Measurements from ENCODE around the gene DTX3L. TPM values are rescaled to one million over a fixed set of nuclear protein-coding genes. Genes with fewer than 3 reads are reported as not detected.

The DTX3L gene
- total and polyA plus RNA-seq, 10 of the 15 experiments (the other 5 are each of a cell fraction or from before 2014, with no cell fraction given): 9.9 to 41.4 (median 21.7) TPM

DNA sequence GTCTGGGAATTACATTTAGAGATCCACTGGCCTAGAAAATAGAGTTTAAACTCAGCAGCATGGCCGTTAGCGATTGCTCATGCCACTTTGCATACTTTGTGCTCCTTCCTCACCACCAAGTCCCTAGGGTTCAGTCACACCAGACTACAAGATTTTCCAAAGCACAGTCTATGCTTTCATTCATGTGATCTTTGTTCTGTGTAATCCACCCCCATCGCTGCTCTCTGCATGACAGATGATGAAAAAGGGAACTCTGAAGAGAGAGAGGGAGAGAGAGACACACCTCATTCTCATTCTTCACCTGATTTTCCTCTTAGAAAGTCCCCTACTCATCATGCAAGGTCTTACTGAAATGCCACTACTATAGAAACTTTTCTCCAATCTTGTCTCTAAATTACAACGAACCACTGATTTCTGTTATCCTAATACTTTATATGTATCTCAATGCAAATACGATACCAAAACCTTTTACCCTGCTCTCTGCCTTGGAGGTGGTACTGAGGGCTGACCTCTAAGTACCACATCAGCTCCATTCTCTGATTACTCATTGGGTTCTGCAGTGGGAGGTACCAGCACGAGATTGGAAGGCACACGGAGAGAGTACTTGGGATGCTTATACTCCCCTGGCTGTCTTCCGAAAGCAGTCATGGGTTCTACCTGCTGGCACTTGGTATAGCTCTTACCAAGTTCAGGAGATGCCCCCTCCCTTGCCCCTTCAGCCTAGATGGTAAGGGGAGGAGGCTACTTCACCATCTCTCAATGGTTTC is 12.2 kb downstream of the DTX3L start (continued):
- TF ChIP-seq, protein P1, sequence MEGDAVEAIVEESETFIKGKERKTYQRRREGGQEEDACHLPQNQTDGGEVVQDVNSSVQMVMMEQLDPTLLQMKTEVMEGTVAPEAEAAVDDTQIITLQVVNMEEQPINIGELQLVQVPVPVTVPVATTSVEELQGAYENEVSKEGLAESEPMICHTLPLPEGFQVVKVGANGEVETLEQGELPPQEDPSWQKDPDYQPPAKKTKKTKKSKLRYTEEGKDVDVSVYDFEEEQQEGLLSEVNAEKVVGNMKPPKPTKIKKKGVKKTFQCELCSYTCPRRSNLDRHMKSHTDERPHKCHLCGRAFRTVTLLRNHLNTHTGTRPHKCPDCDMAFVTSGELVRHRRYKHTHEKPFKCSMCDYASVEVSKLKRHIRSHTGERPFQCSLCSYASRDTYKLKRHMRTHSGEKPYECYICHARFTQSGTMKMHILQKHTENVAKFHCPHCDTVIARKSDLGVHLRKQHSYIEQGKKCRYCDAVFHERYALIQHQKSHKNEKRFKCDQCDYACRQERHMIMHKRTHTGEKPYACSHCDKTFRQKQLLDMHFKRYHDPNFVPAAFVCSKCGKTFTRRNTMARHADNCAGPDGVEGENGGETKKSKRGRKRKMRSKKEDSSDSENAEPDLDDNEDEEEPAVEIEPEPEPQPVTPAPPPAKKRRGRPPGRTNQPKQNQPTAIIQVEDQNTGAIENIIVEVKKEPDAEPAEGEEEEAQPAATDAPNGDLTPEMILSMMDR (IDR thresholded peaks at IDR 0.05 in 2 of 3, conservative IDR thresholded peaks at IDR 0.05 in 1 of 3; ENCODE audit: control insufficient read depth in 2 of 3, extremely low read depth in 1 of 3, insufficient read depth in 1 of 3, low read depth in 3 of 3, low read length in 3 of 3): no peak
- TF ChIP-seq MTA3 (IDR thresholded peaks at IDR 0.05; ENCODE audit: borderline replicate concordance, low read length): peak; percentile 92; the same call in 1 of the 2 replicates
- TF ChIP-seq, protein P2, sequence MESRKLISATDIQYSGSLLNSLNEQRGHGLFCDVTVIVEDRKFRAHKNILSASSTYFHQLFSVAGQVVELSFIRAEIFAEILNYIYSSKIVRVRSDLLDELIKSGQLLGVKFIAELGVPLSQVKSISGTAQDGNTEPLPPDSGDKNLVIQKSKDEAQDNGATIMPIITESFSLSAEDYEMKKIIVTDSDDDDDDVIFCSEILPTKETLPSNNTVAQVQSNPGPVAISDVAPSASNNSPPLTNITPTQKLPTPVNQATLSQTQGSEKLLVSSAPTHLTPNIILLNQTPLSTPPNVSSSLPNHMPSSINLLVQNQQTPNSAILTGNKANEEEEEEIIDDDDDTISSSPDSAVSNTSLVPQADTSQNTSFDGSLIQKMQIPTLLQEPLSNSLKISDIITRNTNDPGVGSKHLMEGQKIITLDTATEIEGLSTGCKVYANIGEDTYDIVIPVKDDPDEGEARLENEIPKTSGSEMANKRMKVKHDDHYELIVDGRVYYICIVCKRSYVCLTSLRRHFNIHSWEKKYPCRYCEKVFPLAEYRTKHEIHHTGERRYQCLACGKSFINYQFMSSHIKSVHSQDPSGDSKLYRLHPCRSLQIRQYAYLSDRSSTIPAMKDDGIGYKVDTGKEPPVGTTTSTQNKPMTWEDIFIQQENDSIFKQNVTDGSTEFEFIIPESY (IDR thresholded peaks at IDR 0.05): no peak
- peak; percentile 90; the same call in 1 of the 2 replicates for TF ChIP-seq PAX5 (IDR thresholded peaks at IDR 0.05; ENCODE audit: borderline replicate concordance, low read depth, low read length)
- TF ChIP-seq, protein P3, sequence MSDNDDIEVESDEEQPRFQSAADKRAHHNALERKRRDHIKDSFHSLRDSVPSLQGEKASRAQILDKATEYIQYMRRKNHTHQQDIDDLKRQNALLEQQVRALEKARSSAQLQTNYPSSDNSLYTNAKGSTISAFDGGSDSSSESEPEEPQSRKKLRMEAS (IDR thresholded peaks at IDR 0.05; ENCODE audit: low read depth, low read length): no peak
- TF ChIP-seq HDAC6 (IDR thresholded peaks at IDR 0.05; ENCODE audit: unreplicated experiment): no peak
- TF ChIP-seq, protein P4, sequence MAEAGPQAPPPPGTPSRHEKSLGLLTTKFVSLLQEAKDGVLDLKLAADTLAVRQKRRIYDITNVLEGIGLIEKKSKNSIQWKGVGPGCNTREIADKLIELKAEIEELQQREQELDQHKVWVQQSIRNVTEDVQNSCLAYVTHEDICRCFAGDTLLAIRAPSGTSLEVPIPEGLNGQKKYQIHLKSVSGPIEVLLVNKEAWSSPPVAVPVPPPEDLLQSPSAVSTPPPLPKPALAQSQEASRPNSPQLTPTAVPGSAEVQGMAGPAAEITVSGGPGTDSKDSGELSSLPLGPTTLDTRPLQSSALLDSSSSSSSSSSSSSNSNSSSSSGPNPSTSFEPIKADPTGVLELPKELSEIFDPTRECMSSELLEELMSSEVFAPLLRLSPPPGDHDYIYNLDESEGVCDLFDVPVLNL (IDR thresholded peaks at IDR 0.05; ENCODE audit: low read depth, low read length): no peak
- TF ChIP-seq CEBPB (IDR thresholded peaks at IDR 0.05; ENCODE audit: borderline replicate concordance in 1 of 2, low read depth in 2 of 2, low read length in 2 of 2): no peak
- peak; percentile 99 for TF ChIP-seq POU2F2 (IDR thresholded peaks at IDR 0.05; ENCODE audit: borderline replicate concordance, low read depth, low read length)
- TF ChIP-seq NFXL1 (IDR thresholded peaks at IDR 0.05; ENCODE audit: borderline replicate concordance): no peak
- peak; percentile 73; the same call in 1 of the 2 replicates for TF ChIP-seq POLR2AphosphoS5 (IDR thresholded peaks at IDR 0.05; ENCODE audit: low read length)
- TF ChIP-seq, protein P5, sequence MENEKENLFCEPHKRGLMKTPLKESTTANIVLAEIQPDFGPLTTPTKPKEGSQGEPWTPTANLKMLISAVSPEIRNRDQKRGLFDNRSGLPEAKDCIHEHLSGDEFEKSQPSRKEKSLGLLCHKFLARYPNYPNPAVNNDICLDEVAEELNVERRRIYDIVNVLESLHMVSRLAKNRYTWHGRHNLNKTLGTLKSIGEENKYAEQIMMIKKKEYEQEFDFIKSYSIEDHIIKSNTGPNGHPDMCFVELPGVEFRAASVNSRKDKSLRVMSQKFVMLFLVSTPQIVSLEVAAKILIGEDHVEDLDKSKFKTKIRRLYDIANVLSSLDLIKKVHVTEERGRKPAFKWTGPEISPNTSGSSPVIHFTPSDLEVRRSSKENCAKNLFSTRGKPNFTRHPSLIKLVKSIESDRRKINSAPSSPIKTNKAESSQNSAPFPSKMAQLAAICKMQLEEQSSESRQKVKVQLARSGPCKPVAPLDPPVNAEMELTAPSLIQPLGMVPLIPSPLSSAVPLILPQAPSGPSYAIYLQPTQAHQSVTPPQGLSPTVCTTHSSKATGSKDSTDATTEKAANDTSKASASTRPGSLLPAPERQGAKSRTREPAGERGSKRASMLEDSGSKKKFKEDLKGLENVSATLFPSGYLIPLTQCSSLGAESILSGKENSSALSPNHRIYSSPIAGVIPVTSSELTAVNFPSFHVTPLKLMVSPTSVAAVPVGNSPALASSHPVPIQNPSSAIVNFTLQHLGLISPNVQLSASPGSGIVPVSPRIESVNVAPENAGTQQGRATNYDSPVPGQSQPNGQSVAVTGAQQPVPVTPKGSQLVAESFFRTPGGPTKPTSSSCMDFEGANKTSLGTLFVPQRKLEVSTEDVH (IDR thresholded peaks at IDR 0.05; ENCODE audit: low read depth, partially characterized antibody): no peak
- TF ChIP-seq, protein P6, sequence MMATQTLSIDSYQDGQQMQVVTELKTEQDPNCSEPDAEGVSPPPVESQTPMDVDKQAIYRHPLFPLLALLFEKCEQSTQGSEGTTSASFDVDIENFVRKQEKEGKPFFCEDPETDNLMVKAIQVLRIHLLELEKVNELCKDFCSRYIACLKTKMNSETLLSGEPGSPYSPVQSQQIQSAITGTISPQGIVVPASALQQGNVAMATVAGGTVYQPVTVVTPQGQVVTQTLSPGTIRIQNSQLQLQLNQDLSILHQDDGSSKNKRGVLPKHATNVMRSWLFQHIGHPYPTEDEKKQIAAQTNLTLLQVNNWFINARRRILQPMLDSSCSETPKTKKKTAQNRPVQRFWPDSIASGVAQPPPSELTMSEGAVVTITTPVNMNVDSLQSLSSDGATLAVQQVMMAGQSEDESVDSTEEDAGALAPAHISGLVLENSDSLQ (IDR thresholded peaks at IDR 0.05): peak; percentile 88
- peak; percentile 80 for TF ChIP-seq TBL1XR1 (IDR thresholded peaks at IDR 0.05; ENCODE audit: low read depth, low read length)
- TF ChIP-seq FOXM1 (IDR thresholded peaks at IDR 0.05; ENCODE audit: low read depth, low read length): peak; percentile 91; the same call in 1 of the 2 replicates
- TF ChIP-seq, protein P7, sequence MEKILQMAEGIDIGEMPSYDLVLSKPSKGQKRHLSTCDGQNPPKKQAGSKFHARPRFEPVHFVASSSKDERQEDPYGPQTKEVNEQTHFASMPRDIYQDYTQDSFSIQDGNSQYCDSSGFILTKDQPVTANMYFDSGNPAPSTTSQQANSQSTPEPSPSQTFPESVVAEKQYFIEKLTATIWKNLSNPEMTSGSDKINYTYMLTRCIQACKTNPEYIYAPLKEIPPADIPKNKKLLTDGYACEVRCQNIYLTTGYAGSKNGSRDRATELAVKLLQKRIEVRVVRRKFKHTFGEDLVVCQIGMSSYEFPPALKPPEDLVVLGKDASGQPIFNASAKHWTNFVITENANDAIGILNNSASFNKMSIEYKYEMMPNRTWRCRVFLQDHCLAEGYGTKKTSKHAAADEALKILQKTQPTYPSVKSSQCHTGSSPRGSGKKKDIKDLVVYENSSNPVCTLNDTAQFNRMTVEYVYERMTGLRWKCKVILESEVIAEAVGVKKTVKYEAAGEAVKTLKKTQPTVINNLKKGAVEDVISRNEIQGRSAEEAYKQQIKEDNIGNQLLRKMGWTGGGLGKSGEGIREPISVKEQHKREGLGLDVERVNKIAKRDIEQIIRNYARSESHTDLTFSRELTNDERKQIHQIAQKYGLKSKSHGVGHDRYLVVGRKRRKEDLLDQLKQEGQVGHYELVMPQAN (conservative IDR thresholded peaks at IDR 0.05): peak; percentile 39; the same call in 1 of the 2 replicates
